ENCODE results near the gene TRIM9.
"Not testable (repeated sequence)": the region's sequence is repeated elsewhere in the genome, so short reads cannot be mapped to it uniquely, and the experiment has no call there.

Gene TRIM9

DNA sequence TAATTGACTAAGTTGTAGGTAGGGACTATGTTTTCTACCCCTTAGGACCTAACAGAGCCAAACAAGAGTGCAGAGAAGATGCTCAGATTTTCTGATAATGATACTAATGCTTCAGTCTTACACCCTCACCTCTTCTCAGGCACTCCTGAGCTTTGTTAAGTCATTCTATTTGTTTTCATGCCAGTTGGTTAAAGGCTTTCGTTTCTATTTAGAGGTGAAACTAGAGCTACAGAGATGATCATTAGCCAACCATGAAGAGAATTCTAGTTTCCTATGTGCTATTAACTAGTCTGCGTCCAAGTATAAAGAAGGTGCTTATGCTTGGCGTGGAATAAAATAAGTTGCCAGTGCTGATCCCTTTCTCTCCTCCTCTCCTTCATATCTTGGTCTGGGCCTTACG lies 116.0 kb downstream of the TRIM9 start:
- Histone ChIP-seq H3K9me3 (ENCODE audit: low read length) (no peaks in the 10 kb centered on the region), H3K4me1 (ENCODE audit: insufficient read depth, low read length) (peaks cover 8% of the 10 kb centered on the region), H2AFZ (ENCODE audit: low read depth, low read length) (no peak overlapping the region), H3K36me3 (ENCODE audit: insufficient read depth, low read length) (peaks cover 2% of the 10 kb centered on the region), H3K27me3 (ENCODE audit: insufficient read depth, low read length) (no peaks in the 10 kb centered on the region), H3K4me3 (ENCODE audit: low read length) (no peak overlapping the region)

DNA sequence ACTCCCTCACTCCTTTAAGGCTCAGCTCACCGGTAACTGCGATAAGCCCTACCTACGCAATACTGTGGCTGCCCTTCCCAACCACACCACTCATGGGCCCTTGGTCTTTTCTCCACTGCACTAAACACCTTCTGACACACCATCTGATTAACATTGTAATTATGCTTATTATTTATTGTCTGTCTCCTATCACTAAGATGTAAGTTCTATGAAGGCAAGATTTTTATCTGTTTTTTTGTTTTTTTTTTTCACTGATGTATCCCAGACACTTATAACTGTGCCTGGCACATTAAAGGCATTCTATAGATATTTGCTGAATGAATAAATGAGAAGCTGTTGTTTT lies 116.4 kb downstream of the TRIM9 start:
- no peaks in the 10 kb centered on the region for H3K27me3 ChIP-seq (ENCODE audit: insufficient read depth, low read length)
- no peaks in the 10 kb centered on the region for H3K9me3 ChIP-seq (ENCODE audit: low read length)
- peaks cover 2% of the 10 kb centered on the region for H3K36me3 ChIP-seq (ENCODE audit: insufficient read depth, low read length)
- no peak overlapping the region for H2AFZ ChIP-seq (ENCODE audit: low read depth, low read length)
- H3K4me1 ChIP-seq (ENCODE audit: insufficient read depth, low read length): peaks cover 8% of the 10 kb centered on the region
- H3K4me3 ChIP-seq (ENCODE audit: low read length): no peak overlapping the region

DNA sequence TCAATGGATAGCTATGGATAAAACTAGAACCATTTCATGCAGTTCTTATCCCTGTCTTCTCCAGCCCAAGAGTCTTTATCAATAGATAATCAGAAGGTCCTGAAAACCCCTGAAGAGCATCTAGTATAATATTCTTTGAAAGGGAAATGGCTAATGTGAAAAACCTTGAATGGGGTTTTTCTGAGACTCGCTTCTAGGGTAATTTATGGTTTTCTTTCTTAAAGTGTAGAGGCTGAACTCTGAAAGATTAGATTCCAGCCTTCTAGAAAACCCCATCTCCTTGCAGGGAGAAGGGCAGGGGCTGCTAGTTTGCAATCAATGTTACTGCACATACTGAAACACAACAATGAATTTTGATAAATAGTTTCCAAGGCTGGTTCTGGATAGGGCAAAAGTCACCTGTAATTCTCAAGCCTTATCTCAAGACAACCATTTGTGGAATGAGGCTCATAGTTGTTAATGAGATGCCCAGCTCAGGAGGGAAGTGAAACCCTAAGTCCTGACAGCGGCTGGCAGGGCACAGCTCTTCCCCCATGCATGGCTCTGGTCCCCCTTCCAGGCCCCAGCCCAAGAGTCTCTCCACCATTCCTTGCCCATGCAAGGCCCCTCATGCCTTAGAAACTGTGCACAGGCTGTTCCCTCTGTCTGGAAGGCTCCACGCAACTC lies 116.9 kb downstream of the TRIM9 start:
- H3K36me3 ChIP-seq (ENCODE audit: insufficient read depth, low read length): peaks cover 2% of the 10 kb centered on the region
- H3K4me1 ChIP-seq (ENCODE audit: insufficient read depth, low read length): peaks cover 8% of the 10 kb centered on the region
- no peak overlapping the region for H3K4me3 ChIP-seq (ENCODE audit: low read length)
- no peaks in the 10 kb centered on the region for H3K9me3 ChIP-seq (ENCODE audit: low read length)
- no peaks in the 10 kb centered on the region for H3K27me3 ChIP-seq (ENCODE audit: insufficient read depth, low read length)
- H2AFZ ChIP-seq (ENCODE audit: low read depth, low read length): no peak overlapping the region

DNA sequence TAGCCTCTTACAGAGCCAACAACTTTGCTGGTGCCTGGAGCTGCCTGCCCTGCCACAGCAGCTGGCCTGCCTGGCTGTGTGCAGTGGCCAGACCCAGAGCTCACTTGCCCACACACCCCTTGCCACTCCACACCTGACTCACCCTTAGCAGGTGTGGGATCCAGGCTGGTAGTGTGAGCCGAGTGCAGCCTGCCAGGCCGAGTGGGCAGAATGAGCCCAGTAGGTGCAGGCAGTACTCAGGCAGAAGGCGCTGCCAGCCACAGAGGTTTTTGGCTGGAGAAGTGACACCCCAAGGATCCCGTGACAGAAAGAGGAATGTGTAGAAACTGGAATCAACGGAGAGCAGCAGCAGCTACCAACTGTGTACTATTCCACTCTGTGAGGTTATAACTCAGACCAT lies 120.8 kb downstream of the TRIM9 start:
- Histone ChIP-seq H3K27me3 (ENCODE audit: insufficient read depth, low read length) (no peaks in the 10 kb centered on the region), H3K36me3 (ENCODE audit: insufficient read depth, low read length) (no peaks in the 10 kb centered on the region), H2AFZ (ENCODE audit: low read depth, low read length) (no peak overlapping the region), H3K9me3 (ENCODE audit: low read length) (peaks cover 2% of the 10 kb centered on the region), H3K4me1 (ENCODE audit: insufficient read depth, low read length) (no peaks in the 10 kb centered on the region), H3K4me3 (ENCODE audit: low read length) (no peak overlapping the region)

DNA sequence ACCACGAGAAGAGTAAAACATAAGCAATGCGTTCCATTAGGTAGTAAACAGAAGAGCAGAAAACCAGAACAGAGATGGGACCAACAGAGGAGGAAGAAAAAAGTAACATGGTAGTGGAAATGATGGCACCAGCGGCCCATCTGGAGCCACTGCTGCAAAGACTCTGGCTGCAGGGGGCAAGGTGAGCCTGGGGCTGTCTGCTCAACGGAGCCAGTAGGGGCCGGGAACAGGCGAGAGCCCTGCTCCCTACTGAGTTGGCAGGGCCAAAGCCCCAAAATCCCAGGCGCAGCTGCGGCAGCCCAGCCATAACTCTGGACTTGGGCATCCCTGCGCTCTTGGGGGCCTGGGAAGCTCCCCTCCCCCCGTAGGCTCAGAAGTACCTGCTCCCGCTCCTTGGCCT lies 122.2 kb downstream of the TRIM9 start:
- no peaks in the 10 kb centered on the region for H3K27me3 ChIP-seq (ENCODE audit: insufficient read depth, low read length)
- H3K36me3 ChIP-seq (ENCODE audit: insufficient read depth, low read length): no peaks in the 10 kb centered on the region
- peaks cover 2% of the 10 kb centered on the region for H3K9me3 ChIP-seq (ENCODE audit: low read length)
- H3K4me3 ChIP-seq (ENCODE audit: low read length): no peak overlapping the region
- peaks cover 2% of the 10 kb centered on the region for H3K4me1 ChIP-seq (ENCODE audit: insufficient read depth, low read length)
- H2AFZ ChIP-seq (ENCODE audit: low read depth, low read length): no peak overlapping the region

DNA sequence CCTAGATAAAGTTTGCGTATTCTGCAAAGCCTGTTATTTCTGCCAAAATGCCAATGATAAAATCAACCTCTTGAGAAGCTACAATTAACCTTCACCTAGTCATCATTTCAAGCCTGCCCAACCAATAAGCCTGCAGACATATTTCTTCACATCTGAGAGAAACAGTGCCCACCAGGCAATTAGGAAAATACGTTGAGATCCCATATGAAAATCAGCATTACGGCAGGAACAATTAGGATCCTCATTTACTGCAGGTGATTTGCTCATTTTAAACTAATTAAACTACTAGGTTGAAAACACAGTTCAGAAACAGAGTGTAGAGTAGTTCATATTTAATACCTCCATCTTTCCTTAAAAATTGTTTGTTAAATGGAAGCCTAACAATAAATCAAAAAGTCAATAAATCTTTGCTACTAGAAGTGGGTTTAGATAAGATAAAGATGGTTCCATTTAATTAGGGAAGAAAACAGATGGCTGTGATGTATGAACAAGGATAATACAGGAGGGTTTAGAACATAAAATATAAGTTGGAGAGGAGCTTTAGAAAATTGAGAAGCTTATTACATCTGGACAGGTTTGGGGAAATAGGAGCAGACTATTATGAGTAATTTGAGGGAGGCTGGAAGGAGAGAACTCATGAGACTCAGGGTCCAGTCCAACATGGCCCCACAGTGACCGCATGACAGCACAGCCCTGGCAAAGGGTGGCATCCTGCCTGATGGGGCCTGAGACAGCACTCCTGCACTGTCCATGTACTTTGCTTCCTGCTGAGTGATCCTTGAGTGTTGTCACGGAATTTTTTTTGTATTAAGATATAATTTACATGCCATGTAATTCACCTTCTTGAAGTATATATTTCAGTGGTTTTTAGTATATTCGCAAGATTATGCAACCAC lies 123.8 kb downstream of the TRIM9 start:
- Histone ChIP-seq H3K4me1 (ENCODE audit: insufficient read depth, low read length) (peaks cover 6% of the 10 kb centered on the region), H3K36me3 (ENCODE audit: insufficient read depth, low read length) (no peaks in the 10 kb centered on the region), H3K9me3 (ENCODE audit: low read length) (peaks cover 2% of the 10 kb centered on the region), H2AFZ (ENCODE audit: low read depth, low read length) (no peak overlapping the region), H3K4me3 (ENCODE audit: low read length) (no peak overlapping the region), H3K27me3 (ENCODE audit: insufficient read depth, low read length) (no peaks in the 10 kb centered on the region)

DNA sequence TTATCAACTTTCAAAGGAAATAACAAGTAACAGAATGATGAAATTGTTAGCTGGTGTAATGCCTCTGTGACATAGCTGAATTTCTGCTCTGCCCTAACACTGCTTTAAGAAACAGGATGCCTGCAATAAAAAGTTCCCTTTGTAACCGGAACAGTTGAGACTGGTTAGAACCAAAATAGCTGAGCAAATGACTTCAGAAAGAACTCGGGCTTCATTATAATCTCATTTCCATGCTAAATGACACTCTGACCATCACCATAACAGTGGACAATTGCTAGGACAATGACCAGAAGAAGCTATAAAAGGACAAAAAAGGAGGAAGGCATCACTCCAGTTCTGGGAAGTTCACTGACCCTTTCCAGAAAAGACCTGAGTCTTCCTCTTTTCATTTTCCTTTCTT lies 127.1 kb downstream of the TRIM9 start:
- H2AFZ ChIP-seq (ENCODE audit: low read depth, low read length): no peak overlapping the region
- H3K36me3 ChIP-seq (ENCODE audit: insufficient read depth, low read length): no peaks in the 10 kb centered on the region
- no peak overlapping the region for H3K4me3 ChIP-seq (ENCODE audit: low read length)
- H3K27me3 ChIP-seq (ENCODE audit: insufficient read depth, low read length): no peaks in the 10 kb centered on the region
- H3K9me3 ChIP-seq (ENCODE audit: low read length): peaks cover 2% of the 10 kb centered on the region
- peaks cover 6% of the 10 kb centered on the region for H3K4me1 ChIP-seq (ENCODE audit: insufficient read depth, low read length)

DNA sequence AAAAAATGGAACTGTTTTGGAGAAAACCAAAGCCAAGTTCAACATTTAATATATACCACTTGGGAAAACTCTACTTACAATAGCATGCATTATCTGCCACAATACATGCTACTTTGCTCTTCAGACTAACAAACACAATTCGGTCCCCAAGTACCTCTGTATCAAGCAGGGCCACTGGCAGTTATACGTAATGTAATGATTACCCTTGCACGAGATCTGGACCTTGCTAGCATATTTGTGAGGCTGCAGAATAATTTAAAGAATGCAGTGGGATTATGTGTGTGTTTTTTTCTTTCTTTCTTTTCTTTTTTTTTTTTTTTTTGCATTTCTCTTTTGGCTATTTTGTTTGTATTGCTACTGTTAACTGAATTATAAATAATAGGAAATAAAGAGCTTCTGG lies 127.8 kb downstream of the TRIM9 start:
- no peak overlapping the region for H2AFZ ChIP-seq (ENCODE audit: low read depth, low read length)
- no peak overlapping the region for H3K4me3 ChIP-seq (ENCODE audit: low read length)
- no peaks in the 10 kb centered on the region for H3K36me3 ChIP-seq (ENCODE audit: insufficient read depth, low read length)
- H3K27me3 ChIP-seq (ENCODE audit: insufficient read depth, low read length): no peaks in the 10 kb centered on the region
- H3K4me1 ChIP-seq (ENCODE audit: insufficient read depth, low read length): peaks cover 6% of the 10 kb centered on the region
- H3K9me3 ChIP-seq (ENCODE audit: low read length): peaks cover 2% of the 10 kb centered on the region

DNA sequence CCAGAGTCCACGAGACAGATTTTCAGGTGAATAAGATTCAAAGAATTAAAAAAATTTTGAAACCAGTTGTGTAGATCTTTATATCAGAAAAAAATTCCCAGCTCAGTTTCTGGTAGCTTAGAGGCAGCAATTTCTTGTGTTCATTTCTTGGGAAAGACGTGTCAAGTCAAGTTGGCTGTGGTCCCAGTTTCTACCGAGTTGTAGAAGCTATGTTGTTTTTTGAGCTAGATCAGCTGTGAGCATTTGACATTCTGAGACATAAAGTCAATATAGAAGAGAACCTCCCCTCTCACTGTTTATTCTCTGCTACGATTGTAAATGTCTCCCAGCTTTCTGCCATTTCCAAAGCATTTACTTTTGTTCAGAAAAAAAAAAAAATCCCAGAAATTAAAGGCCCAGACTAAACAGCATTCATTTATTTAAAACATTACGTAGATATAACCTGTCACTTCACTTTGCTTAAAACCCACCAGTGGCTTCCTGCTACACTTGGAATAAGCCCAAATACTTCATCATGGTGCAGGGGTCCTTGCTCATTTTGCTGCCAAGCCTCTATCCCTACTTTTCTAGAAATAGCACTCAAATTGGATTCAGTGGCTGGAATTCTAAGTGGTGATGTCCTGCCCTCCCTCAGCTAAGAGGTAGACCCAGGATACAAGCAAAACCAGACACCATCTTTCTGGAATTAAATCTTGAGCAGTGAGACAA lies 130.1 kb downstream of the TRIM9 start:
- Histone ChIP-seq H3K9me3 (ENCODE audit: low read length) (no peaks in the 10 kb centered on the region), H3K4me3 (ENCODE audit: low read length) (no peak overlapping the region), H3K36me3 (ENCODE audit: insufficient read depth, low read length) (no peaks in the 10 kb centered on the region), H3K4me1 (ENCODE audit: insufficient read depth, low read length) (peaks cover 12% of the 10 kb centered on the region), H2AFZ (ENCODE audit: low read depth, low read length) (no peak overlapping the region), H3K27me3 (ENCODE audit: insufficient read depth, low read length) (no peaks in the 10 kb centered on the region)

DNA sequence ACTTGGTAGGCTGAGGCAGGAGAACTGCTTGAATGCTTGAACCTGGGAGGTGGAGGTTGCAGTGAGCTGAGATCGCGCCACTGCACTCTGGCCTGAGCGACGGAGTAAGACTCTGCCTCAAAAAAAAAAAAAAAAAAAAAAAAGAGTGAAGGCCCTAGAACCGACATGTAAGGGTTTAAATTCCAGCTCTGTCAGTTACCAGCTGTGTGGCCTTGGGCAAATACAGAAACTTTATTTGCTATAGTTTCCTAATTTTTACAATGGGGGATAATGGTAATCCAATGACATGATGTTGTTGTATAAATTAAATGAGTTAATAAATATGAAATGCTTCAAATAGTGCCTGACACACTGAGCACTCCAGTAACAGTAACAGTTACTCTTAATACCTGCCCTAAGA lies 131.0 kb downstream of the TRIM9 start:
- no peaks in the 10 kb centered on the region for H3K27me3 ChIP-seq (ENCODE audit: insufficient read depth, low read length)
- no peak overlapping the region for H3K4me3 ChIP-seq (ENCODE audit: low read length)
- H3K9me3 ChIP-seq (ENCODE audit: low read length): no peaks in the 10 kb centered on the region
- peaks cover 12% of the 10 kb centered on the region for H3K4me1 ChIP-seq (ENCODE audit: insufficient read depth, low read length)
- H3K36me3 ChIP-seq (ENCODE audit: insufficient read depth, low read length): no peaks in the 10 kb centered on the region
- no peak overlapping the region for H2AFZ ChIP-seq (ENCODE audit: low read depth, low read length)

DNA sequence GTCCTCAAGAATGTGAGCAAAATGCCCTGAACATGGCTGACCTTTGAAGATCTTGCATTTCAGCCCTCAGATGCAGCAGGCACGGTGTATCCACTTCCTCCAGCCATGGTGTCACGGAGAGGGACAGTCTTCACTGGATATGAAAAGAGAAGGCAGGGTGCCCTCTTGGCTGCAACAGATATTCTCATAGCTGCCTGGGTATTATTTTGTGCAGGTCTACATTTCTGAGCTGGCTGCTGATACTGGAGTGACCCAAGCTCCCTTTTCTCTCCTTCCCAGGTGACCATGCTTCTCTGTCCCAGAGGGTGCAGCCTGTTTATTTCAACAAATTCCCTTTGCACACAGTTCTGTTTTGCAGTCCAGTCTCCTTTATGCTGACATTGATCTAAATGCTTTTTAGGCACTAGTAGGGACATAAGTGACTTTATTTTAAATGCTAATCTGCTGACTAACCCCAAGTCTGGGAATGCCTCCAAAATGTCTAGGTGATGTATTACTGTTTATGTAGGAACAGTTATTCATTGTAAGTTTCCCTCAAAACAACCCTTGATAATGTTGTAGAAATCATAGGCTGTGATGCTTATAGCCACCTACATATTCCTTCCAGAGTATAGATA lies 133.2 kb downstream of the TRIM9 start:
- Histone ChIP-seq H3K4me3 (ENCODE audit: low read length) (no peak overlapping the region), H2AFZ (ENCODE audit: low read depth, low read length) (no peak overlapping the region), H3K9me3 (ENCODE audit: low read length) (no peaks in the 10 kb centered on the region), H3K4me1 (ENCODE audit: insufficient read depth, low read length) (peaks cover 6% of the 10 kb centered on the region), H3K27me3 (ENCODE audit: insufficient read depth, low read length) (no peaks in the 10 kb centered on the region), H3K36me3 (ENCODE audit: insufficient read depth, low read length) (no peaks in the 10 kb centered on the region)

DNA sequence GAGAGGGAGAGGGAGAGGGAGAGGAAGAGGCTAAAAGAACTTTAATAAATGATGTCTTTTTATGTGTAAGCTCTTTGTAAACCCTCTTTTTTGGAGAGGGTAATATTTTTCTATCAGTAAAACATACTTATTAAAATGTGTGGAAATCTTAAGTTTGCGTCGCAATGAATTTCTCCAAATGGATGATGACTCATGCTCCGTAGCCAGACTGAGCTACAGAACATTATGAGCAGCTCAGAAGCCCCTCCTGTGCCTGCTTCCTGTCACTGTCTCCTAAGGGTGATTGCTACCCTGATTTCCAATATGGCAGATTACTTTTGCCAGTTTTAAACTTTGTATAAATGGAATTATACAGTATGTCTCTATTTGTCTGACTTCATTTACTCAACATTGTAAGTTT lies 137.6 kb downstream of the TRIM9 start:
- H3K27me3 ChIP-seq (ENCODE audit: insufficient read depth, low read length): no peaks in the 10 kb centered on the region
- no peak overlapping the region for H3K4me3 ChIP-seq (ENCODE audit: low read length)
- H3K9me3 ChIP-seq (ENCODE audit: low read length): no peaks in the 10 kb centered on the region
- peaks cover 14% of the 10 kb centered on the region for H3K4me1 ChIP-seq (ENCODE audit: insufficient read depth, low read length)
- no peaks in the 10 kb centered on the region for H3K36me3 ChIP-seq (ENCODE audit: insufficient read depth, low read length)
- no peak overlapping the region for H2AFZ ChIP-seq (ENCODE audit: low read depth, low read length)

DNA sequence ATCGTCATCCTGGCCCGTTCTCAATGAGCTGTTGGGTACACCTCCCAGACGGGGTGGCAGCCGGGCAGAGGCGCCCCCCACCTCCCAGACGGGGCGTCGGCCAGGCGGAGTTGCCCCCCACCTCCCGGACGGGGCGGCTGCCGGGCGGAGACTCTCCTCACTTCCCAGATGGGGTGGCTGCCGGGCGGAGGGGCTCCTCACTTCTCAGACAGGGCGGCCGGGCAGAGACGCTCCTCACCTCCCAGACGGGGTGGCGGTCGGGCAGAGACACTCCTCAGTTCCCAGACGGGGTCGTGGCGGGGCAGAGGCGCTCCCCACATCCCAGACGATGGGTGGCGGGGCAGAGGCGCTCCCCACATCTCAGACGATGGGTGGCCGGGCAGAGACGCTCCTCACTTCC lies 138.5 kb downstream of the TRIM9 start:
- not testable (repeated sequence) for H3K4me3 ChIP-seq (ENCODE audit: low read length); H2AFZ ChIP-seq (ENCODE audit: low read depth, low read length); H3K27me3 ChIP-seq (ENCODE audit: insufficient read depth, low read length); H3K36me3 ChIP-seq (ENCODE audit: insufficient read depth, low read length); H3K9me3 ChIP-seq (ENCODE audit: low read length)
- peaks cover 12% of the 10 kb centered on the region for H3K4me1 ChIP-seq (ENCODE audit: insufficient read depth, low read length)
